ENCODE data around the gene SGTB. TPM values are rescaled to one million over a fixed set of nuclear protein-coding genes. Genes with fewer than 3 reads are reported as not detected.

The SGTB gene
- total and polyA plus RNA-seq, 2 of the 8 experiments (the other 6 are each of a cell fraction or from before 2014, with no cell fraction given), result 2.2 to 18.7 TPM

GRCh38 chr5:65624571-65625555 lies 97.0 kb downstream of the SGTB start, which contains the start of the genes SHLD3 and TRAPPC13 (continued):
- TF ChIP-seq CHD7 (IDR thresholded peaks at IDR 0.05; ENCODE audit: insufficient replicate concordance, low read length), result no peak
- no peak for TF ChIP-seq KDM4A (IDR thresholded peaks at IDR 0.05; ENCODE audit: low read depth, low read length, severe bottlenecking)
- peak in 1 of 2 experiments; percentile 25; a peak in 2 of 3 replicates for TF ChIP-seq POLR2A (IDR thresholded peaks at IDR 0.05; ENCODE audit: control extremely low read depth in 1 of 2, low read depth in 2 of 2, low read length in 2 of 2)
- TF ChIP-seq FOSL1 (IDR thresholded peaks at IDR 0.05; ENCODE audit: insufficient read depth, low read depth, low read length), result no peak
- peak; percentile 75; the same call in 1 of the 2 replicates for TF ChIP-seq TAF1 (IDR thresholded peaks at IDR 0.05; ENCODE audit: low read depth, low read length)
- TF ChIP-seq SRF (IDR thresholded peaks at IDR 0.05; ENCODE audit: low read depth, low read length), result no peak
- no peak for TF ChIP-seq SP1 (IDR thresholded peaks at IDR 0.05; ENCODE audit: low read depth, low read length)
